HG02970 (cell line): ENCODE data around the gene SND1.

Source experiments
- ATAC-seq: cut with Tn5 transposase; IDR thresholded peaks from one replicate; pipeline ENCODE4 v1.9.1; 2021; ENCODE audit warnings: mild to moderate bottlenecking, moderate library complexity, moderate number of reproducible peaks; ENCODE audit not compliant: unreplicated experiment, low FRiP score

Gene SND1

GRCh38 chr7:127881564-127881963 is 229.6 kb downstream of the SND1 start:
- ATAC-seq: no peak

- ATAC-seq: no peak
Observed at GRCh38 chr7:127882313-127882920, 230.4 kb downstream of the SND1 start.

DNA sequence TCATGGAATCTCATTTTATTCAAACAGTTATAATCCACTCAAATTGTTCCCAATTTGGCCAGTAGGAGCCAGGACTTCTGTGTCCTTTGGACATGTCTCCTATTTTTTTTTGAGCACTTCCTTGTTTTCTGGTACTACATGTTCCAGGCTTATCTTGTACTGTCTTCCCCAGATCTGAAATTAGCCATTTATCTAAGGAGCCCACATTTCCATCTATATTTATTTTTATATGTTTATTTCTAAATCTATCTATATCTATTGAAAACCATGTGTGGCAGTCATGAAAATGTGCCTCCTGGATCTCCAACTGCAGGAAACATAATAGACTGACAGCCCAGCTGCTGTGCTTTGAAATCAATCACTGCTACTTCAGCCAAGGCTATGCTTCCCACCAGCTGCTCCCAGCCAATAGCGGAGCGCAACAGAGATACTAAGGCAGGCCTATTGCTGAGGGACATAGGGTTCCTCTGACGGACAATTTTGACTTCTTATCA is 232.1 kb downstream of the SND1 start:
- ATAC-seq: no peak

GRCh38 chr7:127885222-127885772 is 233.3 kb downstream of the SND1 start:
- ATAC-seq: no peak

GRCh38 chr7:127885843-127886242 is 233.8 kb downstream of the SND1 start:
- ATAC-seq: no peak

- no peak for ATAC-seq
Observed at GRCh38 chr7:127886248-127886647, 234.3 kb downstream of the SND1 start.

DNA sequence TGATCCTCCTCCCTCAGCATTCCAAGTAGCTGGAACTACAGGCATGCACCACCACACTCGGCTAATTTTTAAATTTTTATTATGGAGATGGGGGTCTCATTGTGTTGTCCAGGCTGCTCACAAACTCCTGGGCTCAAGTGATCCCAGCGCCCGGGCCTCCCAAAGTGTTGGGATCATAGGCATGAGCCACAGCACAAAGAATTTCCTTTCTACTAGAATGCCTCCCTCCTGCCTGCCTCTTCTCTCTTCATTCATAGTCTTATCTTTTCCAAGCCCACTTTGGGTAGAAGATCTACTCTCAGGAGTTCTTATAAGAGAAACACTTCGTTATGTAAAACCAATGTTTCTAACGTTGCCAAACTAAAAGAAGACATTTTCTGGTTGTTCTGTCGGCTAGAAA is 235.1 kb downstream of the SND1 start:
- no peak for ATAC-seq

GRCh38 chr7:127887631-127888030 is 235.6 kb downstream of the SND1 start:
- no peak for ATAC-seq

DNA sequence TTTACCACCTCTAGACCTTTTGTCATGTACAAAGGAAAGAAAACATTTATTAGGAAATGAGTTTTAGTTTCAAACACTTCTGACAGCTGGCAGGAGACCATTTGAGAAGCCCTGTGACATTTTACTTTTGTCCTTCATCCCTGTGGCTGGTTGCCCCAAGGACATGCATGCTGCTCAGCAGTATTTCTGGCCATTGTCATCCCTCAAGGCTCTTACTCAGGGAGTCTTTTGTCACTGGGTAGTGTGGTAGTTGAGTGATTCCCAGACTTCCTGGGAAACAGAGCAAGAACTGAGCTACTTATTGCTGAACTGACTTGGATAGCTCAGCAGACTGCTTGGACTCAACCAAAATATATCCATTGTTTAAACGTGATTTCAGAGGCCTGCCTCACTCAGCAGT is 236.4 kb downstream of the SND1 start:
- no peak for ATAC-seq

DNA sequence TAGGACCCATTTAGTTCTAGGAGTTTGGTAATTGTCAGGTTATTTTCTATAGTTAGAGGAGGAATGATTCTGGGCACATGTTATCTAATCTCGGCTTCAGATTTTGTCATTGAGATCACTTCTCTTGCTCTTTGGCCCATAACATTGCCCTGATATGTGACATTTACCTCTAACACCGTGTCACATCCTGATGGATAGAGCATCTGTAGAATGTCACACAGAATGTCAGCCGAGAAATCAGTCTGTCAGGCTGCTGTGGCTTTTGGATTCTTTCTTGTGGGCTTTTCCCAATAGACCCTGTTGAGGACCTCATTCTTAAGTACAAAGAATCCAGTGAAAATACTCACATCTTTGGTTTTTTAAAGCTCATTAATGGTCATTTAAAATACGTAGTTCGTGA is 236.8 kb downstream of the SND1 start:
- no peak for ATAC-seq

GRCh38 chr7:127889677-127890076 is 237.7 kb downstream of the SND1 start:
- ATAC-seq: no peak

- no peak for ATAC-seq
Observed at GRCh38 chr7:127890726-127891125, 238.7 kb downstream of the SND1 start.

GRCh38 chr7:127891144-127891543 is 239.2 kb downstream of the SND1 start:
- no peak for ATAC-seq

GRCh38 chr7:127891854-127892438 is 240.0 kb downstream of the SND1 start:
- no peak for ATAC-seq

GRCh38 chr7:127892488-127893314 is 240.7 kb downstream of the SND1 start:
- ATAC-seq: no peak

GRCh38 chr7:127893547-127893946 is 241.6 kb downstream of the SND1 start:
- ATAC-seq: no peak

DNA sequence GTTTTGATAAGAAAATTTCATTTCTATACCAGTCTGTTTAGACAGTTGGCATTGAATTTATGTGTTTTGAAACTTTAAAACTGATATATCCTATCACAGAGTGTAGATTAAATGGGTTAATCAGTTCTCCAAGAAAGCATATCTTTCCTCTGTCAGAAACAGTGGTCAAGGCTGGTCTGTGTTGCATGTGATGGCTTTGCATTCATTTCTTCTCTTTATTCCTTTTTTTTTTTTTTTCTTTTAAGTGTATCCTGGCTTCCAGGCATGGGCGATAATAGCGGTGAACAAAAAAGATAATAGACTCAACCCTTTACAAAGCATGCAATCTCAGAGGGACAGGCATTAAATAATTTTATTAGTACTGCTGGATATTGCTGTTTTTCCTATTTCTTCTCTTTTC is 242.6 kb downstream of the SND1 start:
- ATAC-seq: no peak

DNA sequence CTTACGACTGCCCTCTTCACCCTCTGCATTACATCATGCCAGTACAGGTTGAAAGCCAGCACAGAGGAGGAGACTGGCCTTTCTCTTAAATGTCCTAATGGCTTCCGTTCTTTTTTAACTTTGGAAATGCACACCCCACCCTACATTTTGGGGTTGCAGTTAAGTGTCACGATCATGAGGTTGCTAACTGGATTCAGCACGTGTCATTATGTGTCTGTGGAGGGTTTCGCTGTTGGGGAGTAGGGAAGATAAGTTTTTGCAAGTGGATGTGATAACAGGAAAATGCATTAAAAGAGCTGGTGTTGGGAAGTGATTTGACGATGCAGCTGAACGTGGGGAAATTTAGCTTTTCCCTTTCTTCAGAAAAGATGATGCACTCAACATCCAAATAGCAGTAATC is 243.4 kb downstream of the SND1 start:
- no peak for ATAC-seq

GRCh38 chr7:127895814-127896280 is 243.9 kb downstream of the SND1 start:
- no peak for ATAC-seq

DNA sequence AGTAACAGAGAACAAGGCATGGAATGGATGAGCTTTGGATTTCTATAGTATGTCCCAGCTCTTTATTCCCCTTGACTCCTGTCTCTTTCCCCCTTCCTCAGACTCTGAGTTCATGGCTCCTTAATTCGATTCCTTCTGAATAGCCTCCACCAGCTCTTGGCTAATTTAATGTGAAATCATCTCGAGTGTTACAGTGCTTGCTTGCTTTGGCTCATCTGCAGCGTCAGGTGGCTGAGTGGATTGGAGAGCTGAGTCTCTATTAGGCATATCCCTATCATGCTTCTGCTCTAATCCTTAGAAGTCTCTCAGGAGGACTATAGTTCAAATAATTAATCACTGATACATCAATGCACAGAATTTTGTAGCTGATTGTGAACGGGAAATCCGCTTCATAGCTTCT is 244.7 kb downstream of the SND1 start:
- ATAC-seq: no peak
